ENCODE measurements around the gene DCTN3. TPM values are rescaled to one million over a fixed set of nuclear protein-coding genes. Genes with fewer than 3 reads are reported as not detected.

DCTN3 gene
- total RNA-seq, 1 donor from 2014 or later, result 79.5 TPM

- no peak for TF ChIP-seq CTCF (IDR thresholded peaks at IDR 0.05)
- peaks cover 36% of the 10 kb centered on the region for H3K4me1 Mint-ChIP-seq (ENCODE audit: low read depth)
- peaks cover 2% of the 10 kb centered on the region for H3K36me3 Mint-ChIP-seq (ENCODE audit: low read depth)
- DNase-seq (ENCODE audit: low spot score), result no peak
- no peaks in the 10 kb centered on the region for H3K9me3 Mint-ChIP-seq (ENCODE audit: low read depth)
- H3K27me3 Mint-ChIP-seq (ENCODE audit: low read depth), result no peaks in the 10 kb centered on the region
- peak within 1 kb of the TSS; percentile 88 for H3K4me3 Mint-ChIP-seq (ENCODE audit: unreplicated experiment)
- H3K27ac Mint-ChIP-seq (ENCODE audit: unreplicated experiment), result peak within 1 kb of the TSS; percentile 80
These were observed 17.3 kb upstream of the DCTN3 start, which contains the start of gene SIGMAR1 for GRCh38 chr9:34637356-34638137. Gene SIGMAR1, minus strand, starts transcription at chr9:34637787. Its CDS starts 90 bp downstream, at chr9:34637697.

- no peak for TF ChIP-seq CTCF (IDR thresholded peaks at IDR 0.05)
- peaks cover 36% of the 10 kb centered on the region for H3K4me1 Mint-ChIP-seq (ENCODE audit: low read depth)
- H3K9me3 Mint-ChIP-seq (ENCODE audit: low read depth), result no peaks in the 10 kb centered on the region
- peaks cover 2% of the 10 kb centered on the region for H3K36me3 Mint-ChIP-seq (ENCODE audit: low read depth)
- H3K27ac Mint-ChIP-seq (ENCODE audit: unreplicated experiment), result peak overlapping the region; percentile 80
- peak overlapping the region; percentile 88 for H3K4me3 Mint-ChIP-seq (ENCODE audit: unreplicated experiment)
- no peak for DNase-seq (ENCODE audit: low spot score)
- H3K27me3 Mint-ChIP-seq (ENCODE audit: low read depth), result peaks cover 2% of the 10 kb centered on the region
These were observed 16.6 kb upstream of the DCTN3 start for GRCh38 chr9:34636791-34637355.

- peak overlapping the region; percentile 28 for H3K4me3 Mint-ChIP-seq (ENCODE audit: unreplicated experiment)
- H3K4me1 Mint-ChIP-seq (ENCODE audit: low read depth), result peaks cover 36% of the 10 kb centered on the region
- H3K9me3 Mint-ChIP-seq (ENCODE audit: low read depth), result no peaks in the 10 kb centered on the region
- H3K36me3 Mint-ChIP-seq (ENCODE audit: low read depth), result peaks cover 2% of the 10 kb centered on the region
- no peak for TF ChIP-seq CTCF (IDR thresholded peaks at IDR 0.05)
- H3K27me3 Mint-ChIP-seq (ENCODE audit: low read depth), result peaks cover 10% of the 10 kb centered on the region
- no peak for DNase-seq (ENCODE audit: low spot score)
- H3K27ac Mint-ChIP-seq (ENCODE audit: unreplicated experiment), result no peak overlapping the region
These were observed 15.3 kb upstream of the DCTN3 start for GRCh38 chr9:34635556-34635955.

GRCh38 chr9:34634551-34635248, 14.4 kb upstream of the DCTN3 start:
- peaks cover 36% of the 10 kb centered on the region for H3K4me1 Mint-ChIP-seq (ENCODE audit: low read depth)
- H3K27me3 Mint-ChIP-seq (ENCODE audit: low read depth), result peaks cover 19% of the 10 kb centered on the region
- no peak for DNase-seq (ENCODE audit: low spot score)
- TF ChIP-seq CTCF (IDR thresholded peaks at IDR 0.05), result no peak
- peaks cover 2% of the 10 kb centered on the region for H3K36me3 Mint-ChIP-seq (ENCODE audit: low read depth)
- H3K27ac Mint-ChIP-seq (ENCODE audit: unreplicated experiment), result no peak overlapping the region
- H3K4me3 Mint-ChIP-seq (ENCODE audit: unreplicated experiment), result no peak overlapping the region
- no peaks in the 10 kb centered on the region for H3K9me3 Mint-ChIP-seq (ENCODE audit: low read depth)

- Mint-ChIP-seq H3K4me3 (ENCODE audit: unreplicated experiment) (no peak overlapping the region), H3K27me3 (ENCODE audit: low read depth) (peaks cover 26% of the 10 kb centered on the region), H3K27ac (ENCODE audit: unreplicated experiment) (no peak overlapping the region), H3K36me3 (ENCODE audit: low read depth) (peaks cover 2% of the 10 kb centered on the region), H3K4me1 (ENCODE audit: low read depth) (peaks cover 41% of the 10 kb centered on the region), H3K9me3 (ENCODE audit: low read depth) (no peaks in the 10 kb centered on the region)
- TF ChIP-seq CTCF (IDR thresholded peaks at IDR 0.05), result peak; percentile 92
- no peak for DNase-seq (ENCODE audit: low spot score)
These were observed 13.7 kb upstream of the DCTN3 start for GRCh38 chr9:34633851-34634550.

Measured in chondrocyte (in vitro differentiated cells).